Activated CD4-positive, alpha-beta T cell treated with anti-CD3 and anti-CD28 coated beads for 24 hours (primary cell): ENCODE results near the gene ERGIC1.
A peak's percentile ranks its signal among the peaks of the same experiment; 100 is the strongest.

Experiments
- DNase-seq, 2 donors: peaks; one replicate each; pipeline ENCODE4 v3.0.0-alpha.2; 2020; ENCODE audit warnings: low read depth in 2 of 2

Gene ERGIC1

DNA sequence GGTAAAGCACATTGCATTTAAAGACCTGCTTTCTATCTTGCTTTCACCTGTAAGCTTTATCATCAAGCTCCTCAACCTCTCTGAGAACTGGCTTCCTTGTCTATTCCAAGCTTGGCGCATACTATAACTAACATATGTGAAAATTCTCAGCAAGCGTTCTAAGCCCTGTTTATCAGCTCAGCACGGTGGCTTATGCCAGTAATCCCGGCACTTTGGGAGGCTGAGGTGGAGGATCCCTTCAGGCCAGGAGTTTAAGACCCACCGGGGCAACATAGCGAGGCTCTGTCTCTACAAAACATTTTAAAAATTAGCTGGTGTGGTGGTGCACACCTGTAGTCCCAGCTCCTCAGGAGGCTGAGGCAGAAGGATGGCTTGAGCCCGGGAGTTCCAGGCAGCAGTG, 147.9 kb downstream of the ERGIC1 start:
- no peak for DNase-seq

DNA sequence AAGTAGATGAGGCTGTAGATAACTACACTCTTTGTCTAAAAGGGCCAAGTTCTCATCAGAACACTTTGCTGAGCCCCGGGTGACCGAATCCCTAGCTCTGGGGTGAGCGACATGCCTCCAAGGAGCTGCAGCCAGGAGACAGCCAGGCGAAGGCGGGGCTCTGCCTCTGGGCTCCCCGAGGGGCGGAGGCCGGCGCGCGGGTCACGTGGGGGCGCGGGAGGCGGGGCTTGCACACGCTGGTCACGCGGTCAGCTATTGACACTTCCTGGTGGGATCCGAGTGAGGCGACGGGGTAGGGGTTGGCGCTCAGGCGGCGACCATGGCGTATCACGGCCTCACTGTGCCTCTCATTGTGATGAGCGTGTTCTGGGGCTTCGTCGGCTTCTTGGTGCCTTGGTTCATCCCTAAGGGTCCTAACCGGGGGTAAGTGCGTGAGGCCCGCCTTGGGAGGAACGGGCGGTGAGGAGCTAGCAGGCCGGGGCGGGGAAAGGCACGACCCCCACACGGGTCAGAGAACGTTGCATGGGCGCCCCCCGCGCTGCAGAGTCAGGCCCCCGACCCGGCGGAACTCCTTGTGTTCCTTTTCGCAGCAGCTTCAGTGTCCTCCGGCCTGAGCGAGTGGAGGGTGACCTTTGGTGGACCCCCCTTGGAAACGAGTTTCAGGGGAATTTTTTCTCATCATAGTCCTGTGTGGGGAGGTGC, 149.6 kb downstream of the ERGIC1 start, which contains the start of gene ATP6V0E1:
Gene ATP6V0E1, plus strand, starts transcription at position 230 of the 702 bp plus-strand sequence. Its CDS starts 90 bp downstream, at position 320.
- peak; percentile 94 to 97 for DNase-seq

DNA sequence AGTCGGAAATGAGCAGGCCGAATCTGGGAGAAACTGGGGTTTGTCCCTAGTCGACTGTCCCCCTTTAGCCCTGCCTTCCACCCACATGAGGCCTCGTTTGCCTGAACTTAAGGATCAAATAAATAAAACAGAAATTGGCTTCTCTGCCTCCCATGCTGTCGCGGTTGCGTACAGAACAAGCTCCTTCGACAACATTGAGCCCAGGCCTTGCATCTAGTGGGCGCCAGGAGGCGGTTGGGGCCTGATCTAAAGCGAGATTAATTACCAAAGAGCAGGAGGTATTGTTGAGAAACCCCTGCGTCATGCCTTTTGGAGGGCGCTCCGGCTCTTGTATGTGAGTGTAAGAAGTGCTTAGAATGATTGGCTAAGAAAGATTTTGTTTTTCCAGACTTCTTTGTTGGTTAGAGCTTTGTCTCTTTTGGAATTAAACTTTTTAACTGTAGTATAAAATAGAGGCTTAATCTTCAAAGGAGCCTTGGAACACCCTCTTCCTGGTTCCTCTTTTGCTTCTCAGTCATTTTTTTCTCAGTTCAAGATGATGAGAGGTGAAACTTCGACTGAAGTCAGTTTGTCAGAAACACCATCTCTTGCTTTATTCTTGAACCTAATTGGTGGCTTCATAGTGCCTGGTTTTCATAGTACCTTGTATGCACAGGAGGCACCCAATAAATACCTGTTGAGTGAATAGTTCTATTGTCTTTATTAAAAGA, 150.3 kb downstream of the ERGIC1 start:
- peak; percentile 60 for DNase-seq

DNA sequence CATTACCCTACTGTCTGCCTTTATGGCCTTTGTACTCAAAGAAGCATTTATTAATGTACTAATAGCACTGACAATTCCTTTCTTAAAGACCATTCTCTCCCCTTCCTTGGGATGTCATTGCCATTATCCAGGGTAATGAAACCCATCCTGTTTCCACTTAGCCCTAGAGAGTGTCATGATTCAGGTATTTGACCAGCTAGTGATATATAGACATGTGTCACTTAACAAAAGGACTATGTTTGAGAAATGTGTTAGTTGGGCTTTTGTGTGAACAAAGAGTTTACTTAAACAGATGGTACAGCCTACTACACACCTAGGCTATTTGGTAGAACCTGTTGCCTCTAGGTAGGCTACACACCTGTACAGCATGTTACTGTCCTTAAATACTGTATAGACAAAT, 151.5 kb downstream of the ERGIC1 start:
- DNase-seq = no peak

DNA sequence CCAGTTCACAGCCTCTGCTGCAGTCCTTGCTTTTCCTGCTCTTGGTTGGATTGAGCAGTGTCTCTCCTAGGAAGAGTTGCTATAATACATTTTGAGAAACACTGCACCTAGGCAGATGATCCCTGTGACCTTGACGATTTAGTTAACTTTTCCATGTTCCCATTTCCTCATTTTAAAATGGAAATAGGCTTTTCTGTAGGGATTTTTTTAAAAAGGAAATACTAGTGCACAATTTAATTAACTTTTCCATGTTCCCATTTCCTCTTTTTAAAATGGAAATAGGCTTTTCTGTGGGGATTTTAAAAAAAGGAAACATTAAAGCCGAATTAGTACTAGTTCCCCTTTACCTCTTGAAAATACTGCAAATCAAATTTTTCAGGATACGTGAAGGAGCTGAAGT, 154.2 kb downstream of the ERGIC1 start:
- no peak for DNase-seq

DNA sequence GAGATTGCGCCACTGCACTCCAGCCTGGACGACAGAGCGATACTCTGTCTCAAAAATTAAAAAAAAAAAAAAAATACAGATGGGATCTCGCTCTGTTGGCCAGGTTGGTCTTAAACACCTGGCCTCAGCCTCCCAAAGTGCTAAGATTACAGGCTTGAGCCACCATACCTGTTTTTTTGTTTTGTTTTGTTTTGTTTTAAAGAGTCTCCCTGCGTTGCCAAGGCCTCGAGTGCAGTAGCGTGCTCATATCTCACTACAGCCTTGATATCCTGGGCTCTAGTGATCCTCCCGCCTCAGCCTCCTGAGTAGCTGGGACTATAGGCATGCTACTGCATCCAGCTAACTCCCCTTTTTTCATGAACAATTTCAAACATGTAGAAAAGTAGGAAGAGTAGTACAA, 156.7 kb downstream of the ERGIC1 start:
- no peak for DNase-seq

DNA sequence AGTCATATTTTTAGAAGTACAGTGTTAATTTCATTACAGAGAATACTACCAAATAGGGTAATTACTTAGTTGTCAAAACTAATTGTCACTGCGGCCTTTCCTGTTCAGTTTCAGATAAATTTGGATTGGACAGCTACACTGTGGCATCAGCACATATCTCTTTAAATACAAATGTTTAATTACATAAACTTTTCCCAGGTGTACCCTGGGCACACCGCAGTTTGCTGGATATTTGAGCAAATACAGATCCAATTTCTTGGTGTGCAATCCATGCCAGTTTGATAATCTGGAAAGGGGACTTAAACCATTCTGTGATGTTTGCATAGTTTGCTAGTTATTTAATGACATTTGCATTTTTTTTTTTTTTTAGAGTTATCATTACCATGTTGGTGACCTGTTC, 160.4 kb downstream of the ERGIC1 start:
- DNase-seq = no peak

DNA sequence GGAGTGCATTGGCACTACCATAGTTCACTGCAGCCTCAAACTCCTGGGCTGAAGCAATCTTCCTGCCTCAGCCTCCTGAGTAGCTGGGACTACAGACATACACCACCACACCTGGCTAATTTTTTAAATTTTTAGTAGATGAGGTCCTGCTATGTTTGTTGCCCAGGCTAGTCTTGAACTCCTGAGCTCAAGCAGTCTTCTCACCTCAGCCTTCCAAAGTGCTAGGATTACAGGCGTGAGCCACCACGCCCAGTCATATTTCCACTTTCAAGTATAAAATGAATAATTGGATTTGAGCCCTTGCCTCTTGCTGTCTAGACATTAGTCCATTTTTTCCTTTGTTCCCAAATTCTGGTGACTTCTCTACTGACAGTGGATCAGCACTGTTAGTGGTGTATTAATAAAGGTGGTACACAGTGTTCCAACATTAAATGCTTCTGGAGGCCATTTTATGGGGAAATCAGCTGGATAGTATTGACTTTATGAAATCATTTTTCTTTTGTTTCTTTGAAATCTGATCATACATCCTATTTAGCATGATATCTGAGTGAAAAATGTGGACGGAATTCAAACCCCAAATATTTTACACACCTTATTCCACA, 165.4 kb downstream of the ERGIC1 start:
- no peak for DNase-seq

DNA sequence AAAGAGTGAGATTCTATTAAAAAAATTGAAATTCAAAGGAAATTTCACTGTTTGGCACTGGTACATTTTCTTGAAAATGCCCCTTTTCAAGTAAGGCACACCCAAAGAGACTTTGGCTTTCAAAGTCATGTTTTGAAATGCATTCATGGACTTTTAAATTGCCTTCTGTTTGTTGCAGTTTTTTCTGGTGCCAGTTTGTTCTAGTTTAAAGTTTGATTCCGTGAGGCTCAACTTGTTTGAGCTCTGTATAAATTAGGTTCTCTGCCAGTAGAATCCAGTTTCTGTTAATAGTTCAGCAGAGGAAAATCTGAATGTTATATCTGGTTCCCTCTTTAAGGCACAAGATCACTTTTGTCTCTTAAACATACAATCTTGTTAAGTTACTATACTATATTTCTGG, 165.9 kb downstream of the ERGIC1 start:
- no peak for DNase-seq

DNA sequence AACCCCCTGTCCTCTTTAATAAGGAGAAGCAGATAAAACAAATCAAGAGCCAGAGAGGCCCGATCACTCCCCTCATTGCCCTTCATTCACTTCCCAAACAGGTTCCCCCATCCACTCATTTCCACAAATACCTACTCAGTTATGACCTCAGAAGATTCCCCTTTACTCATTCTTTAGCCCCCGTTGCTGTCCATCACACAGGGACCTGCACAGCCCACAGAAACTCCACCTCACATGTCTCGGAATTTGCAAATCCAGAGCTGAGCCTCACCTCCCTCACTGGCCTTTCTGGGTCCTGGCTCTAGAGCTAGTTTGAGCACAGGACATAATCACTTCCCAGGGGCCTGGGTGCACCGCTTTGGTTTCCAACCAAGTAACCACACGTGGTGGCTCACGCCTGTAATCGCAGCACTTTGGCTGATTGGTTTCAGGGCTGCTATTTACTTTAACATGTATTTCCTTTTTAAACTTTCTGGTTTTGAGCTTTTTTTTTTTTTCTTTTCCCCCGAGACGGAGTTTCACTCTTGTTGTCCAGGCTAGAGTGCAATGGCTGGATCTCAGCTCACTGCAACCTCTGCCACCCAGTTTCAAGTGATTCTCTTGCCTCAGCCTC, 167.3 kb downstream of the ERGIC1 start:
- no peak for DNase-seq
